Measurements from ENCODE around the gene OR1L1.

The OR1L1 gene

GRCh38 chr9:122684851-122685250, 23.3 kb downstream of the OR1L1 start:
- TF ChIP-seq CTCF (IDR thresholded peaks at IDR 0.05; ENCODE audit: low read depth, low read length) = no peak
- no peak overlapping the region for H3K4me3 ChIP-seq (ENCODE audit: low read depth, low read length)
- in situ Hi-C loops (cut with HindIII; ENCODE audit: low sequenced_read_pairs) = no loop called here
- no peak for DNase-seq (ENCODE audit: low read depth, low spot score)

- no peak for TF ChIP-seq CTCF (IDR thresholded peaks at IDR 0.05; ENCODE audit: low read depth, low read length)
- no peak overlapping the region for H3K4me3 ChIP-seq (ENCODE audit: low read depth, low read length)
- in situ Hi-C loops (cut with HindIII; ENCODE audit: low sequenced_read_pairs) = no loop called here
- no peak for DNase-seq (ENCODE audit: low read depth, low spot score)
Observed at GRCh38 chr9:122695696-122696095, 34.2 kb downstream of the OR1L1 start.

Data from astrocyte of the spinal cord (primary cell).